Measurements from ENCODE around the gene CYP27A1. TPM values are rescaled to one million over a fixed set of nuclear protein-coding genes. Genes with fewer than 3 reads are reported as not detected.

The CYP27A1 gene
- total RNA-seq (ENCODE audit: low replicate concordance) = 5.3 and 25.6 TPM in 2 replicates

GRCh38 chr2:218781691-218782527, at the start of gene CYP27A1:
TSS of gene CYP27A1 (plus strand) at chr2:218782147. CDS start at chr2:218782183, 36 bp downstream.

GRCh38 chr2:218831378-218831990, 49.5 kb downstream of the CYP27A1 start, which contains the start of gene PRKAG3:
TSS of gene PRKAG3 (minus strand) at chr2:218831803.

GRCh38 chr2:218859556-218859987, 77.6 kb downstream of the CYP27A1 start, which contains the start of gene WNT6:
TSS of gene WNT6 (plus strand) at chr2:218859805. CDS start at chr2:218860038, 233 bp downstream.

Other genes with a start within 250 kb of the CYP27A1 start
- gene USP37, start 213.8 kb upstream of the CYP27A1 start, total RNA-seq (ENCODE audit: low replicate concordance) = 7.3 and 7.7 TPM in 2 replicates
- gene CNOT9, start 213.3 kb upstream of the CYP27A1 start, total RNA-seq (ENCODE audit: low replicate concordance) = 21.6 and 31.3 TPM in 2 replicates
- 2.9 and 4.0 TPM in 2 replicates for gene PLCD4, start 174.2 kb upstream of the CYP27A1 start, total RNA-seq (ENCODE audit: low replicate concordance)
- gene ZNF142, start 122.5 kb upstream of the CYP27A1 start, total RNA-seq (ENCODE audit: low replicate concordance) = 2.1 and 5.7 TPM in 2 replicates
- 24.1 and 34.0 TPM in 2 replicates for gene BCS1L, start 122.5 kb upstream of the CYP27A1 start, total RNA-seq (ENCODE audit: low replicate concordance)
- gene RNF25, start 110.1 kb upstream of the CYP27A1 start, total RNA-seq (ENCODE audit: low replicate concordance) = 30.5 and 31.3 TPM in 2 replicates
- 10.4 and 34.3 TPM in 2 replicates for gene STK36, start 110.1 kb upstream of the CYP27A1 start, total RNA-seq (ENCODE audit: low replicate concordance)
- 4.8 and 5.6 TPM in 2 replicates for gene TTLL4, start 71.3 kb upstream of the CYP27A1 start, total RNA-seq (ENCODE audit: low replicate concordance)
- 4.1 TPM in 1 of 2 replicates, not detected in the other for gene PRKAG3, start 49.7 kb downstream of the CYP27A1 start, total RNA-seq (ENCODE audit: low replicate concordance)
- not detected in 2 replicates for gene WNT6, start 77.7 kb downstream of the CYP27A1 start, total RNA-seq (ENCODE audit: low replicate concordance)
- gene WNT10A, start 98.7 kb downstream of the CYP27A1 start, total RNA-seq (ENCODE audit: low replicate concordance) = not detected in 2 replicates
- gene CDK5R2, start 177.5 kb downstream of the CYP27A1 start, total RNA-seq (ENCODE audit: low replicate concordance) = 0.08 TPM in 1 of 2 replicates, not detected in the other
- gene FEV, start 203.0 kb downstream of the CYP27A1 start, total RNA-seq (ENCODE audit: low replicate concordance) = not detected in 2 replicates
- gene CRYBA2, start 211.3 kb downstream of the CYP27A1 start, total RNA-seq (ENCODE audit: low replicate concordance) = not detected in 2 replicates